Measurements from ENCODE around the gene SOS1.

- no peak for TF ChIP-seq POLR2A (IDR thresholded peaks at IDR 0.05)
- TF ChIP-seq, protein P1, sequence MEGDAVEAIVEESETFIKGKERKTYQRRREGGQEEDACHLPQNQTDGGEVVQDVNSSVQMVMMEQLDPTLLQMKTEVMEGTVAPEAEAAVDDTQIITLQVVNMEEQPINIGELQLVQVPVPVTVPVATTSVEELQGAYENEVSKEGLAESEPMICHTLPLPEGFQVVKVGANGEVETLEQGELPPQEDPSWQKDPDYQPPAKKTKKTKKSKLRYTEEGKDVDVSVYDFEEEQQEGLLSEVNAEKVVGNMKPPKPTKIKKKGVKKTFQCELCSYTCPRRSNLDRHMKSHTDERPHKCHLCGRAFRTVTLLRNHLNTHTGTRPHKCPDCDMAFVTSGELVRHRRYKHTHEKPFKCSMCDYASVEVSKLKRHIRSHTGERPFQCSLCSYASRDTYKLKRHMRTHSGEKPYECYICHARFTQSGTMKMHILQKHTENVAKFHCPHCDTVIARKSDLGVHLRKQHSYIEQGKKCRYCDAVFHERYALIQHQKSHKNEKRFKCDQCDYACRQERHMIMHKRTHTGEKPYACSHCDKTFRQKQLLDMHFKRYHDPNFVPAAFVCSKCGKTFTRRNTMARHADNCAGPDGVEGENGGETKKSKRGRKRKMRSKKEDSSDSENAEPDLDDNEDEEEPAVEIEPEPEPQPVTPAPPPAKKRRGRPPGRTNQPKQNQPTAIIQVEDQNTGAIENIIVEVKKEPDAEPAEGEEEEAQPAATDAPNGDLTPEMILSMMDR (IDR thresholded peaks at IDR 0.05) = no peak
Observed at GRCh38 chr2:38968021-38968420, 152.8 kb downstream of the SOS1 start.
